Body of pancreas (tissue), 4 donors: Measurements from ENCODE around the gene VRK1. TPM values are rescaled to one million over a fixed set of nuclear protein-coding genes. Genes with fewer than 3 reads are reported as not detected.

ENCODE experiments used
- ATAC-seq: fragments of 150-250 bp; one replicate; pipeline ENCODE4 v1.9.1; 2016
- DNase-seq, 4 donors: peaks; one replicate each; pipeline ENCODE4 v3.0.0-alpha.2; 2019
- H3K27ac ChIP-seq, 4 donors: fragments of 200-600 bp; sonication (generic); 1 replicate in 3 of 4; 2 replicates in 1 of 4; pipeline versions ENCODE4 v1.5.1 to v1.6.1; 2016 to 2019; ENCODE audit warnings: mild to moderate bottlenecking in 1 of 4, mixed read lengths in 1 of 4, moderate library complexity in 1 of 4
- H3K27me3 ChIP-seq, 2 donors: fragments of 200-600 bp; sonication (generic); one replicate each; pipeline ENCODE4 v1.6.0; 2016; ENCODE audit warnings: mild to moderate bottlenecking in 1 of 2
- H3K36me3 ChIP-seq, 2 donors: fragments of 200-600 bp; sonication (generic); replicated peaks in 1 of 2; 2 replicates each; pipeline ENCODE4 v1.5.1; 2016; ENCODE audit warnings: low read depth in 2 of 2; ENCODE audit not compliant: insufficient read depth in 1 of 2
- H3K4me1 ChIP-seq: fragments of 200-600 bp; sonication (generic); one replicate; pipeline ENCODE4 v1.6.0; 2016
- H3K4me3 ChIP-seq, 2 donors: fragments of 200-600 bp; sonication (generic); 1 replicate in 1 of 2; 2 replicates in 1 of 2; pipeline ENCODE4 v1.5.1; 2016 to 2019
- H3K9me3 ChIP-seq, 3 donors: fragments of 200-600 bp; sonication (generic); 1 replicate in 2 of 3; 2 replicates in 1 of 3; pipeline ENCODE4 v1.5.1; 2016
- CTCF ChIP-seq, 7 experiments: fragments of 450-650 bp in 4 of 7; fragments of 200-600 bp in 3 of 7; sonication (generic) in 3 of 7; IDR thresholded peaks; one replicate each; pipeline ENCODE4 v1.5.1; 2016 to 2019; ENCODE audit warnings: antibody characterized with exemption in 7 of 7
- POLR2A ChIP-seq, 3 donors: fragments of 450-650 bp; IDR thresholded peaks; one replicate each; pipeline ENCODE4 v1.6.1; 2016; ENCODE audit warnings: antibody characterized with exemption in 3 of 3, mild to moderate bottlenecking in 2 of 3
- WGBS, 2 donors: methylation state at CpG; one replicate each; pipeline ENCODE4 v1.1.5; 2017; 5-methylcytosine and 5-hydroxymethylcytosine counted together
- intact Hi-C: fragments of 100-400 bp; cut with DNase I; formaldehyde crosslinking; loops from one replicate; pipeline ENCODE4 v1.15.1; 2023
- total RNA-seq, 2 donors: library from RNA; depleted of rRNA; stranded (reverse); fragments of >200 nt; gene quantifications; one replicate each; pipeline ENCODE4 v1.1.0, GENCODE V29; 2016

VRK1 gene
- total RNA-seq, 2 donors from 2014 or later = 5.6 to 10.4 TPM

GRCh38 chr14:96792591-96792990 lies 4.6 kb upstream of the VRK1 start:
- no peaks in the 10 kb centered on the region for H3K9me3 ChIP-seq
- no peak overlapping the region for H3K27ac ChIP-seq
- H3K36me3 ChIP-seq = no peaks in the 10 kb centered on the region
- peaks cover under 1% of the 10 kb centered on the region for H3K4me1 ChIP-seq
- no peaks in the 10 kb centered on the region for H3K27me3 ChIP-seq
- ATAC-seq = no peak
- intact Hi-C loops = no loop called here
- DNase-seq = no peak
- no peak overlapping the region for H3K4me3 ChIP-seq
- 20 to 25% methylated on average over 7 of the region's 7 CpGs for WGBS, 2 donors
- TF ChIP-seq CTCF (IDR thresholded peaks at IDR 0.05) = no peak
- no peak for TF ChIP-seq POLR2A (IDR thresholded peaks at IDR 0.05)

DNA sequence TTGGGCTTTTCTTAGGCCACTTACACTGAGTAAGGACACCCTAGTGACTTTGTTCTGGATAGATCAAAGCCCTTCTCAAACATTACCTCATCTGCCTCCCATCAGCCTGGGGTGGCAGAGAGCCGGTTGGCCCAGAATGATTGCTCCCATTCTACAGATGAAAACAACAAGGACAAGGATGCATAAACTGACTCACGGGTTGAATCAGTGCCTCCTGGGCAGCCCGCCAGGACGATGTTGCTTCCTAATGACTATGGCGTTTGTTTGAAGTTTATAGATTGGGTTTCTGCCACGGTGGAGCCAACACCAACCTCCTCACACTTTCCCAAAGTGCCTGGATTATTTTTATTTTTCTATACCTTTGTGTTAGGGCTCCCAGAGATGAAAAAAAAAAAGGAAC lies 3.6 kb upstream of the VRK1 start:
- ATAC-seq = no peak
- H3K4me1 ChIP-seq = peaks cover 8% of the 10 kb centered on the region
- H3K27ac ChIP-seq = no peak overlapping the region
- no peaks in the 10 kb centered on the region for H3K27me3 ChIP-seq
- intact Hi-C loops = no loop called here
- WGBS, 2 donors = 27 to 29% methylated on average over 6 of the region's 6 CpGs
- H3K36me3 ChIP-seq = no peaks in the 10 kb centered on the region
- DNase-seq = no peak
- no peak for TF ChIP-seq CTCF (IDR thresholded peaks at IDR 0.05)
- no peak for TF ChIP-seq POLR2A (IDR thresholded peaks at IDR 0.05)
- H3K4me3 ChIP-seq = no peak overlapping the region
- no peaks in the 10 kb centered on the region for H3K9me3 ChIP-seq

DNA sequence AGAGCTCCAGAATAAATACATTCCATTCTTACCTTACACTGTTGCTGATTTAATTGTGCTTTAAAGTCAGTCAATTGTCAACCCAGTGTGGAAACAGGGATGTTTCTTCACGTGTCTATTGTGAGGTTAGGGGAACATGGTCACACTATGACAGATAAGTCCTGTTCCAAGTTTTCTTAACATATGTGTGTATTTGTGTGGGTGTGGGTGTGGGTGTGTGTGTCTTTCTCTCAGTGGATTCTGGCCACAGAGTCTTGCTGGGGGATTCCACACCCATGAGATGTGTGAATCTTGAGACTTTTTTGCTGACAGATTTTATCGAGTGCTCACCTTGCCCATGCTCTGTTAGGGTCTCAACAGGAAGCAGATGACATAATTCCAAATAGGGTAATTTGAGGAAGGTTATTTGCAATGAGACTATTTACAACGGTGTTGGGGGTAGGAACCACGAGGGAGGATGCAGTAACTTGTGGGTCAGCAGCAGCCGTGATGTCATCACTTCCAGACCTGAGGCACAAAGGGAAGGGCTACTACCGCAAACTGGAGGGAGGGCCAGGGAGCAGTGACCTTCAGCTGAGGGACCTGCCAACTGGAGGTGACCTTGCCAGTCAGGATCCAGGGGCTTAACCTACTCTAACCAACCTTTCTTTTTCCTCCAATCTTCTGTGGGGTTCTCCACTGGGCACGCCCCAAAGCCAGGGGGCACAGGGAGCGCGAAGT lies 1.9 kb upstream of the VRK1 start:
- H3K4me3 ChIP-seq = no peak overlapping the region
- intact Hi-C loops = no loop called here
- H3K27me3 ChIP-seq = no peaks in the 10 kb centered on the region
- H3K4me1 ChIP-seq = peaks cover 8% of the 10 kb centered on the region
- ATAC-seq (no peak), DNase-seq (no peak)
- no peak overlapping the region for H3K27ac ChIP-seq
- 62 to 67% methylated on average over 9 of the region's 9 CpGs for WGBS, 2 donors
- no peaks in the 10 kb centered on the region for H3K9me3 ChIP-seq
- H3K36me3 ChIP-seq = no peaks in the 10 kb centered on the region
- no peak for TF ChIP-seq CTCF (IDR thresholded peaks at IDR 0.05)

- no peaks in the 10 kb centered on the region for H3K27me3 ChIP-seq
- DNase-seq (peak in 1 of 4 donors; percentile 6), ATAC-seq (peak; percentile 1)
- WGBS, 2 donors = 1 to 8% methylated on average over 16 to 53 of the region's 59 CpGs
- no peaks in the 10 kb centered on the region for H3K9me3 ChIP-seq
- no peaks in the 10 kb centered on the region for H3K36me3 ChIP-seq
- peak overlapping the region; percentile 53 to 98 for H3K4me3 ChIP-seq
- peaks cover 8% of the 10 kb centered on the region for H3K4me1 ChIP-seq
- peak overlapping the region in 1 of 4 donors; percentile 41 for H3K27ac ChIP-seq
- TF ChIP-seq POLR2A (IDR thresholded peaks at IDR 0.05) (no peak), CTCF (IDR thresholded peaks at IDR 0.05) (no peak)
- intact Hi-C loops = no loop called here
Observed at GRCh38 chr14:96797582-96798349, 584 bp downstream of the VRK1 start.
